Glutamatergic neuron (in vitro differentiated cells): ENCODE results near the gene CTBP2. TPM values are rescaled to one million over a fixed set of nuclear protein-coding genes. Genes with fewer than 3 reads are reported as not detected.

ENCODE experiments used
- DNase-seq: peaks from one replicate; pipeline ENCODE4 v3.0.0; 2022
- H3K27ac Mint-ChIP-seq: one replicate; pipeline ENCODE4 v1.8.0; 2020; ENCODE audit warnings: mild to moderate bottlenecking, mixed read lengths, inconsistent platforms; ENCODE audit not compliant: unreplicated experiment
- H3K27me3 Mint-ChIP-seq: one replicate; pipeline ENCODE4 v1.8.0; 2020; ENCODE audit warnings: mild to moderate bottlenecking, moderate library complexity, mixed read lengths, inconsistent platforms; ENCODE audit not compliant: unreplicated experiment
- H3K36me3 Mint-ChIP-seq: one replicate; pipeline ENCODE4 v1.8.0; 2020; ENCODE audit warnings: mild to moderate bottlenecking, mixed read lengths, inconsistent platforms; ENCODE audit not compliant: unreplicated experiment
- H3K4me1 Mint-ChIP-seq: one replicate; pipeline ENCODE4 v1.8.0; 2020; ENCODE audit warnings: mild to moderate bottlenecking, low read depth, mixed read lengths, inconsistent platforms; ENCODE audit not compliant: unreplicated experiment
- H3K4me3 Mint-ChIP-seq: one replicate; pipeline ENCODE4 v1.8.0; 2020; ENCODE audit warnings: mild to moderate bottlenecking, mixed read lengths, inconsistent platforms; ENCODE audit not compliant: unreplicated experiment
- H3K9me3 Mint-ChIP-seq: one replicate; pipeline ENCODE4 v1.8.0; 2020; ENCODE audit warnings: mild to moderate bottlenecking, moderate library complexity, mixed read lengths, inconsistent platforms; ENCODE audit not compliant: unreplicated experiment
- CTCF ChIP-seq: fragments of 200-600 bp; sonication (generic); IDR thresholded peaks from one replicate; pipeline ENCODE4 v1.5.0; 2021; ENCODE audit not compliant: partially characterized antibody, unreplicated experiment
- total RNA-seq: library from RNA; stranded (reverse); fragmentation: NEBNext Ultra II Directional; extraction: Animal tissue kit (Norgen Biotek cat#: 25700); gene quantifications from one replicate; pipeline ENCODE4 v1.2.1, GENCODE V29; 2021; ENCODE audit not compliant: unreplicated experiment

Gene CTBP2
- total RNA-seq, 1 donor from 2014 or later, result 174 TPM

- Mint-ChIP-seq H3K27me3 (peaks cover 12% of the 10 kb centered on the region), H3K9me3 (peaks cover 8% of the 10 kb centered on the region), H3K4me1 (peaks cover 78% of the 10 kb centered on the region), H3K4me3 (peak overlapping the region; percentile 52), H3K27ac (no peak overlapping the region), H3K36me3 (no peaks in the 10 kb centered on the region)
- DNase-seq, result no peak
- TF ChIP-seq CTCF, result no peak
Measured at GRCh38 chr10:125097409-125098070, 62.8 kb downstream of the CTBP2 start.

GRCh38 chr10:125096975-125097374 lies 63.4 kb downstream of the CTBP2 start:
- Mint-ChIP-seq H3K9me3 (peaks cover 8% of the 10 kb centered on the region), H3K4me1 (peaks cover 75% of the 10 kb centered on the region), H3K27me3 (peaks cover 12% of the 10 kb centered on the region), H3K27ac (no peak overlapping the region), H3K4me3 (peak overlapping the region; percentile 52), H3K36me3 (no peaks in the 10 kb centered on the region)
- no peak for DNase-seq
- no peak for TF ChIP-seq CTCF

GRCh38 chr10:125096371-125096770 lies 64.0 kb downstream of the CTBP2 start:
- H3K4me3 Mint-ChIP-seq, result peak overlapping the region; percentile 58
- peaks cover 6% of the 10 kb centered on the region for H3K9me3 Mint-ChIP-seq
- H3K27ac Mint-ChIP-seq, result peak overlapping the region; percentile 81
- TF ChIP-seq CTCF, result no peak
- peaks cover 9% of the 10 kb centered on the region for H3K27me3 Mint-ChIP-seq
- H3K36me3 Mint-ChIP-seq, result no peaks in the 10 kb centered on the region
- H3K4me1 Mint-ChIP-seq, result peaks cover 69% of the 10 kb centered on the region
- no peak for DNase-seq

- Mint-ChIP-seq H3K9me3 (peaks cover 6% of the 10 kb centered on the region), H3K27ac (peak overlapping the region; percentile 81), H3K36me3 (no peaks in the 10 kb centered on the region), H3K4me1 (peaks cover 63% of the 10 kb centered on the region), H3K27me3 (peaks cover 9% of the 10 kb centered on the region), H3K4me3 (peak overlapping the region; percentile 58)
- no peak for DNase-seq
- no peak for TF ChIP-seq CTCF
Measured at GRCh38 chr10:125095776-125096175, 64.6 kb downstream of the CTBP2 start.

- no peak for DNase-seq
- H3K4me3 Mint-ChIP-seq, result no peak overlapping the region
- H3K27ac Mint-ChIP-seq, result peak overlapping the region; percentile 86
- peaks cover 59% of the 10 kb centered on the region for H3K4me1 Mint-ChIP-seq
- TF ChIP-seq CTCF, result no peak
- peaks cover 9% of the 10 kb centered on the region for H3K27me3 Mint-ChIP-seq
- H3K36me3 Mint-ChIP-seq, result no peaks in the 10 kb centered on the region
- peaks cover 6% of the 10 kb centered on the region for H3K9me3 Mint-ChIP-seq
Measured at GRCh38 chr10:125095228-125095627, 65.1 kb downstream of the CTBP2 start.
